ENCODE results near the gene LIMS2.

LIMS2 gene

GRCh38 chr2:127700527-127701192 is 25.3 kb upstream of the LIMS2 start:
- DNase-seq, result no peak

- DNase-seq, result no peak
These were observed 23.4 kb upstream of the LIMS2 start for GRCh38 chr2:127698553-127699355.

GRCh38 chr2:127697482-127698180 is 22.3 kb upstream of the LIMS2 start:
- no peak for DNase-seq

GRCh38 chr2:127695491-127696472 is 20.5 kb upstream of the LIMS2 start:
- DNase-seq, result no peak

GRCh38 chr2:127694986-127695385 is 19.7 kb upstream of the LIMS2 start:
- no peak for DNase-seq

GRCh38 chr2:127690696-127691095 is 15.4 kb upstream of the LIMS2 start:
- no peak for DNase-seq

- DNase-seq, result no peak
These were observed 13.1 kb upstream of the LIMS2 start for GRCh38 chr2:127688405-127688804.

- DNase-seq, result no peak
These were observed 10.2 kb upstream of the LIMS2 start for GRCh38 chr2:127685410-127686080.

- no peak for DNase-seq
These were observed 8.4 kb upstream of the LIMS2 start for GRCh38 chr2:127683757-127684156.

- DNase-seq, result no peak
These were observed 7.7 kb upstream of the LIMS2 start for GRCh38 chr2:127683056-127683455.

- no peak for DNase-seq
These were observed 6.9 kb upstream of the LIMS2 start for GRCh38 chr2:127681976-127682857.

- DNase-seq, result no peak
These were observed 6.0 kb upstream of the LIMS2 start for GRCh38 chr2:127681288-127681804.

GRCh38 chr2:127680706-127681287 is 5.5 kb upstream of the LIMS2 start:
- no peak for DNase-seq

- DNase-seq, result no peak
These were observed 4.5 kb upstream of the LIMS2 start for GRCh38 chr2:127679680-127680361.

GRCh38 chr2:127678991-127679390 is 3.7 kb upstream of the LIMS2 start:
- DNase-seq, result no peak

- no peak for DNase-seq
These were observed 3.2 kb upstream of the LIMS2 start for GRCh38 chr2:127678531-127678930.

- DNase-seq, result no peak
These were observed 1.6 kb upstream of the LIMS2 start for GRCh38 chr2:127676906-127677305.

- DNase-seq, result no peak
These were observed 805 bp downstream of the LIMS2 start for GRCh38 chr2:127674241-127675209.

Measured in NCI-H1048 (cell line).